Measurements from ENCODE around the gene ZC3H4. TPM values are rescaled to one million over a fixed set of nuclear protein-coding genes. Genes with fewer than 3 reads are reported as not detected.
A peak's percentile ranks its signal among the peaks of the same experiment; 100 is the strongest.

ZC3H4 gene
- total and polyA plus RNA-seq, 9 of the 15 experiments (the other 6 are each of a cell fraction or from before 2014, with no cell fraction given): 2.2 to 75.6 (median 18.3) TPM

DNA sequence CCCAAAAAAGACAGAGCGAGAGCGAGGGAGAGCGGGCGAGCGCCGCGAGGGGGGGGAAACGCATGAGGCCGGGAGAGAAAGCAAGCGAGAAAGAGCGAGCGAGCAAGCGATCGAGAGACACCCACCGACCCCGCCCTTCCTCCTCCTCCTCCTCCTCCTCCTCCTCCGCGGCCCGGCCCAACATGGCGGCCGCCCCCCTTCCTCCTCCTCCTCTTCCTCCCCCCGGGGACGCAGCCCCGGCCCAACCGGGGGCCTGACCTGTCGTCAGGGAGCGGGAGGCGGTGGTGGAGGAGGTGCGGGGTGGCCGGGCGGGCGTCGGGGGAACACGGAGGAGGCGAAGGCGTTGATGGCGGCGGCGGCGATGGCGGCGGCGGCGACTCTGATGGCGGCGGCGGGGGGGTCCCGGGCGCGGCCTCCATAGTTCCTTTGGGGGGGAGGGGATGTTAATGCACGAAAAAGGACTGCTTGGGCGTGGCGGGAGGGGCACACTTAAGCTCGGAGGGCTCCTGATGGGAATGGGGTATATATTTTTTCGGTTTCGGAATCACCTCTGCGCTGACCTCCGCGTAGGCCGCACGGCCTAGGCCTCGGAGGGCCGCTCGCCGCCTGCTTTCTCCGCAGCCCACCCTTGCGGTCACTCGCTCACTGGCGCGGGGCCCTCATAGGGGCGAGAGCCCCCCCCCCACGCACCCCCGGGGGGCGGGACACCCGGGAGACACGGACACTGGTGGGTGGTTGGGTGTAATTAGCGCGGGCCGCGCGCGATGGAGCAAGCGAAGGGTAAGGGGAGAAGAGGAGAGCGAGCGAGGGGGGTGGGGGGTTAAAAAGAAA is 1.2 kb downstream of the ZC3H4 start (continued):
- TF ChIP-seq, protein P1, sequence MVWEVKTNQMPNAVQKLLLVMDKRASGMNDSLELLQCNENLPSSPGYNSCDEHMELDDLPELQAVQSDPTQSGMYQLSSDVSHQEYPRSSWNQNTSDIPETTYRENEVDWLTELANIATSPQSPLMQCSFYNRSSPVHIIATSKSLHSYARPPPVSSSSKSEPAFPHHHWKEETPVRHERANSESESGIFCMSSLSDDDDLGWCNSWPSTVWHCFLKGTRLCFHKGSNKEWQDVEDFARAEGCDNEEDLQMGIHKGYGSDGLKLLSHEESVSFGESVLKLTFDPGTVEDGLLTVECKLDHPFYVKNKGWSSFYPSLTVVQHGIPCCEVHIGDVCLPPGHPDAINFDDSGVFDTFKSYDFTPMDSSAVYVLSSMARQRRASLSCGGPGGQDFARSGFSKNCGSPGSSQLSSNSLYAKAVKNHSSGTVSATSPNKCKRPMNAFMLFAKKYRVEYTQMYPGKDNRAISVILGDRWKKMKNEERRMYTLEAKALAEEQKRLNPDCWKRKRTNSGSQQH (CRISPR knock-in tag; IDR thresholded peaks at IDR 0.05): no peak
- TF ChIP-seq ZBED1 (IDR thresholded peaks at IDR 0.05) (peak; percentile 57; the same call in 1 of the 2 replicates), GTF2F1 (IDR thresholded peaks at IDR 0.05; ENCODE audit: low read depth, low read length) (peak; percentile 87), SLC30A9 (CRISPR knock-in tag; IDR thresholded peaks at IDR 0.05) (no peak), ZNF316 (IDR thresholded peaks at IDR 0.05) (no peak), ETV5 (CRISPR knock-in tag; IDR thresholded peaks at IDR 0.05; ENCODE audit: low read depth) (no peak), ELF4 (CRISPR knock-in tag; IDR thresholded peaks at IDR 0.05) (no peak; the same call in 1 of the 2 replicates), ZNF696 (CRISPR knock-in tag; conservative IDR thresholded peaks at IDR 0.05) (no peak), MAFG (tag; conservative IDR thresholded peaks at IDR 0.05) (no peak), FUS (optimal IDR thresholded peaks at IDR 0.05; ENCODE audit: low read depth, low read length) (no peak), MEF2D (tag; conservative IDR thresholded peaks at IDR 0.05; ENCODE audit: low read depth) (no peak), SUPT5H (IDR thresholded peaks at IDR 0.05) (peak; percentile 82), POLR3A (IDR thresholded peaks at IDR 0.05; ENCODE audit: borderline replicate concordance, extremely low read depth, insufficient read depth, insufficient read length) (no peak), JUND (IDR thresholded peaks at IDR 0.05; ENCODE audit: borderline replicate concordance, low read depth, low read length) (peak; percentile 11; the same call in 1 of the 2 replicates), JUND (tag; IDR thresholded peaks at IDR 0.05; ENCODE audit: borderline replicate concordance, low read depth, low read length) (no peak; the same call in 2 of the 3 replicates), STAG1 (CRISPR knock-in tag; IDR thresholded peaks at IDR 0.05; ENCODE audit: borderline replicate concordance) (no peak; the same call in 1 of the 2 replicates), CHD4 (IDR thresholded peaks at IDR 0.05; ENCODE audit: insufficient read depth, insufficient replicate concordance, low read depth, low read length, poor library complexity, severe bottlenecking) (no peak), ZNF57 (CRISPR knock-in tag; IDR thresholded peaks at IDR 0.05) (no peak)
- TF ChIP-seq, protein P2, sequence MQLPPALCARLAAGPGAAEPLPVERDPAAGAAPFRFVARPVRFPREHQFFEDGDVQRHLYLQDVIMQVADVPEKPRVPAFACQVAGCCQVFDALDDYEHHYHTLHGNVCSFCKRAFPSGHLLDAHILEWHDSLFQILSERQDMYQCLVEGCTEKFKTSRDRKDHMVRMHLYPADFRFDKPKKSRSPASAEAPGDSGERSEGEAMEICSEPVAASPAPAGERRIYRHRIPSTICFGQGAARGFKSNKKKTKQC (CRISPR knock-in tag; IDR thresholded peaks at IDR 0.05): peak; percentile 84; the same call in 1 of the 2 replicates
- TF ChIP-seq, protein P3, sequence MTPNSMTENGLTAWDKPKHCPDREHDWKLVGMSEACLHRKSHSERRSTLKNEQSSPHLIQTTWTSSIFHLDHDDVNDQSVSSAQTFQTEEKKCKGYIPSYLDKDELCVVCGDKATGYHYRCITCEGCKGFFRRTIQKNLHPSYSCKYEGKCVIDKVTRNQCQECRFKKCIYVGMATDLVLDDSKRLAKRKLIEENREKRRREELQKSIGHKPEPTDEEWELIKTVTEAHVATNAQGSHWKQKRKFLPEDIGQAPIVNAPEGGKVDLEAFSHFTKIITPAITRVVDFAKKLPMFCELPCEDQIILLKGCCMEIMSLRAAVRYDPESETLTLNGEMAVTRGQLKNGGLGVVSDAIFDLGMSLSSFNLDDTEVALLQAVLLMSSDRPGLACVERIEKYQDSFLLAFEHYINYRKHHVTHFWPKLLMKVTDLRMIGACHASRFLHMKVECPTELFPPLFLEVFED (CRISPR knock-in tag; conservative IDR thresholded peaks at IDR 0.05): peak; percentile 58; the same call in 1 of the 2 replicates
- TF ChIP-seq, protein P4, sequence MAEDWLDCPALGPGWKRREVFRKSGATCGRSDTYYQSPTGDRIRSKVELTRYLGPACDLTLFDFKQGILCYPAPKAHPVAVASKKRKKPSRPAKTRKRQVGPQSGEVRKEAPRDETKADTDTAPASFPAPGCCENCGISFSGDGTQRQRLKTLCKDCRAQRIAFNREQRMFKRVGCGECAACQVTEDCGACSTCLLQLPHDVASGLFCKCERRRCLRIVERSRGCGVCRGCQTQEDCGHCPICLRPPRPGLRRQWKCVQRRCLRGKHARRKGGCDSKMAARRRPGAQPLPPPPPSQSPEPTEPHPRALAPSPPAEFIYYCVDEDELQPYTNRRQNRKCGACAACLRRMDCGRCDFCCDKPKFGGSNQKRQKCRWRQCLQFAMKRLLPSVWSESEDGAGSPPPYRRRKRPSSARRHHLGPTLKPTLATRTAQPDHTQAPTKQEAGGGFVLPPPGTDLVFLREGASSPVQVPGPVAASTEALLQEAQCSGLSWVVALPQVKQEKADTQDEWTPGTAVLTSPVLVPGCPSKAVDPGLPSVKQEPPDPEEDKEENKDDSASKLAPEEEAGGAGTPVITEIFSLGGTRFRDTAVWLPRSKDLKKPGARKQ (CRISPR knock-in tag; IDR thresholded peaks at IDR 0.05): no peak
- TF ChIP-seq, protein P5, sequence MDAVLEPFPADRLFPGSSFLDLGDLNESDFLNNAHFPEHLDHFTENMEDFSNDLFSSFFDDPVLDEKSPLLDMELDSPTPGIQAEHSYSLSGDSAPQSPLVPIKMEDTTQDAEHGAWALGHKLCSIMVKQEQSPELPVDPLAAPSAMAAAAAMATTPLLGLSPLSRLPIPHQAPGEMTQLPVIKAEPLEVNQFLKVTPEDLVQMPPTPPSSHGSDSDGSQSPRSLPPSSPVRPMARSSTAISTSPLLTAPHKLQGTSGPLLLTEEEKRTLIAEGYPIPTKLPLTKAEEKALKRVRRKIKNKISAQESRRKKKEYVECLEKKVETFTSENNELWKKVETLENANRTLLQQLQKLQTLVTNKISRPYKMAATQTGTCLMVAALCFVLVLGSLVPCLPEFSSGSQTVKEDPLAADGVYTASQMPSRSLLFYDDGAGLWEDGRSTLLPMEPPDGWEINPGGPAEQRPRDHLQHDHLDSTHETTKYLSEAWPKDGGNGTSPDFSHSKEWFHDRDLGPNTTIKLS (IDR thresholded peaks at IDR 0.05; ENCODE audit: borderline replicate concordance, low read depth): no peak
